A204.1 (cell line): ENCODE results near the gene TNKS1BP1.
"Not testable (repeated sequence)": the region's sequence is repeated elsewhere in the genome, so short reads cannot be mapped to it uniquely, and the experiment has no call there.

ENCODE experiments used
- FAIRE-seq: peaks from 2 replicates; lab custom pipeline; 2012; peaks lifted over from hg19 to GRCh38; lab: Jason Lieb, UNC

TNKS1BP1 gene

GRCh38 chr11:57353036-57353435 lies 28.3 kb upstream of the TNKS1BP1 start:
- no peak for FAIRE-seq

DNA sequence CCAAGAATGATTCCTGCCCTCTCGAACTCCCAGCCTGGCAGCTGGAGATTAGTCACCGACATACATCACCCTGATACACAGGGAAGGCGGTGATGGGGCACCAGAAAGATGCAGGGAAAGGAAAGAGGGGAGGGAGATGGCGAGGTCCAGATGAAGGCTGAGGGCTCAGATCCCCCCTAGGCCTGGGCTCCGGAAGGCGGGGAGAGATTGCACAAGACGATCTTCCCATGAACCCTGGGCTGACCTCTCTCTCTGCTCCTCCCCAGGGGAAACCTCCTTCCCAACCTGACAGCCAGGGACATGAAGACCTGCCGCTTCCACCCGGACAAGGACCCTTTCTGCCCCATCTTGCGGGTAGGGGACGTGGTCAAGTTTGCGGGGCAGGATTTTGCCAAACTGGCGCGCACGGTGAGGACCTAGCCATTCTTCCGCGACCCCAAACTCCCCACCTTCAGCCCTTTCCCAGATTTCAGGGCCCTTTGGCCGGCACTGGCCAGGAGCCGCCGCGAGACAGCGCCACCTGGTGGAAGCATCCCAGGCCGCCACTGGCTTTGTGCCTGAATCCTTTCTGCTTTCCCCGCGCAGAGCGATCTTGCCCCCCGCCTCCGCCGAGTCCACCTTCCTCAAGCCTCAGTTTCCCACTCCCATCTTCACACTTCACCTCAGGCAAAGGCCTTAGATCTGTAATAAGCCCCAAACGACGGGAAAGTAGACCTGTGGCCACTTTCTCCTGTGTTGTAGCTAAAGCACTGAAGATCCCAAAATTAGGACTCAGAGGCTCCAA lies 24.9 kb upstream of the TNKS1BP1 start:
- no peak for FAIRE-seq

DNA sequence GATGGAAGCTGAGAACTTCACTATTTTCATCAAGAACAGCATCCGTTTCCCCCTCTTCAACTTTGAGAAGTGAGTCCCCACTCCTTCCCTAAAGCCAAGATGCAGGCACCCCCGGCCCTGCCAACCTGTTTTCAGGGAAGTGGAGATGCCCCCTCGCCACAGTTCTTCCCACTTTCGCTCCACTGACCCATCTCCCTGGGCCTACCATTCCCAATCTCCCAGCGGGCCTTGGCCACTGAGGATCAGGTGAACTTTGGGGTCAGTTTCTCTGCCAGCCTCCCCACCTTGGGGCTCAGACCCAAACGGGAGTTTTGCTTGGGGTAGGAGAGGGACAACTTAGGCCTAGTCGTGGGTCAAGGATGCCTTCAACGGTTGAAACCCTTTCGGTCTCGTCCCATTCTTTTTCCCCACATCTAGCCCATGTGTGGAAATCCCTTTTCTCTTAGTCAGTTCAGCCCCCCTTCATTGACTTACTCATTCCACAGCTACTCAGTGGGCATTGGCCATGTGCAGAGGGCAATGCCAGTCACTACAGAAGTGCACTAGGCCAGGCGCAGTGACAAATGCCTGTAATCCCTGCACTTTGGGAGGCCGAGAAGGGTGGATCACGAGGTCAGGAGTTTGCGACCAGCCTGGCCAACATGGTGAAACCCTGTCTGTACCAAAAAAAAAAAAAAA lies 24.0 kb upstream of the TNKS1BP1 start:
- FAIRE-seq = no peak

DNA sequence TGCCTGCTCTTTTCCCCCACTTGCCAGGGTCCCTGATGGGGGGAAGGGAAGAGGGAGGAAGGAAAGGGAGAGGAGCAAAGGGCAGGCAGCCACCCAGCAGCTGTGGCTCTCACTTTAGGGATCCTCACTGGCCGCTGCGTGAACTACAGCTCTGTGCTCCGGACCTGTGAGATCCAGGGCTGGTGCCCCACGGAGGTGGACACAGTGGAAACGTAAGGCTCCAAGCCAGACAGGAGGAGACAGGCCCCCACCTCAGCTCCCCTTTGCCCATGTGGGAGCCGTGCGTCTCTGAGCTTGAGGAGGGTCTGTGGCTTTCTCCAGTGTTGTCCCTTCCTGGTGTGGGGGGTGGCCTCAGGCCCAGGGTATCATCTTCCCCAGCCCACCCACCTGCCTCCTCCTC lies 23.3 kb upstream of the TNKS1BP1 start:
- no peak for FAIRE-seq

- FAIRE-seq = no peak
Measured at GRCh38 chr11:57347336-57347735, 22.6 kb upstream of the TNKS1BP1 start.

DNA sequence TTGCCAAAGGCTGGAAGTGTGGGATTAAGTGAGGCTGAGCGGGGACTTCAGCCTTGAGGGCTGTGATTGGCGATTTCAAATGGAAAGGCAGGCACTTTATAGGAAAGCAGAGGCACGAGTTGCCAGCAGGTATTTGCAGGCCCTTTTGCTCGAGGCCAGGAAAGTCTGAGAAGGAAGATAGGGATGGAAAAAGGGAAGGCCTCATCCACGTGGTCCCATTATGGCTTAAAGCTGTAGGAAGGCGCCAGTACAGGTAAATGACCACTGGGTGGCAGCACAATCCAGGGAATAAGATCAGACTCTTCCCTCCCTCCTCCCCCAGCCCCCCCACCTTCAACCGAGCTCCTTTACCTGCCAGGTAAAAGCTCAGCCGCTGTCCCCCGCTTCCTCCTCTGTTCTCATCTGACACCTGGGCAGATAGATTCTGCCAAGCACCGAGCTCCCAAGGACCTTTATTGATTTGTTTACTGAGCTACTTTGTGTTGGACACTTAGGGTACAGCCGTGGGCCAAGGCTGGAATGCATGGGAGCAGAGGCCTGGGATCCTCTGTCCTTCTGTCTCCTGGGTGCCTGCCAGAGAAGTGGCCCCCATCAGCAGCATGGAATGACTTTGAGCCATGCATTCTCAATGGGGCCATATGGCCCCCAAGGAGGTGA lies 20.9 kb upstream of the TNKS1BP1 start:
- FAIRE-seq = no peak

DNA sequence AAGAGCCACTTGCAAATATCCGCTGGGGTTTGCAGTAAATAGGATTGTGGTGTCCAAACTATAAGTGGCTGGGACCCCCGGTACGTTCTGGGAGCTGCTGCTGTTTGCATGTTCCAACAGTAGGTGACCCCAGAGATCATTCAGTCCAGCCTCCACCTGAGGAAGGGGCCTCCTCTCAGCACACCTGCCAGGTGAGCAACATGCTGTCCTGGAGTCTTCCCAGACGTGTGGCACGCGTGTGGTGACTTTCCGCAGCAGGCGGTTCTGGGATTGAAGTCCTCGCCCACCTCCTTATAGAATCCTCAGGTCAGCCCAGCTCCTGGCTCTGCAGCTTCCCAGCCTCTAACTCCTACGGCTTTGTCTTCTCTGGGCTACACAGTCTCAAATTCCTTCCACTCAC lies 20.1 kb upstream of the TNKS1BP1 start:
- FAIRE-seq = no peak

- no peak for FAIRE-seq
Measured at GRCh38 chr11:57343825-57344224, 19.1 kb upstream of the TNKS1BP1 start.

DNA sequence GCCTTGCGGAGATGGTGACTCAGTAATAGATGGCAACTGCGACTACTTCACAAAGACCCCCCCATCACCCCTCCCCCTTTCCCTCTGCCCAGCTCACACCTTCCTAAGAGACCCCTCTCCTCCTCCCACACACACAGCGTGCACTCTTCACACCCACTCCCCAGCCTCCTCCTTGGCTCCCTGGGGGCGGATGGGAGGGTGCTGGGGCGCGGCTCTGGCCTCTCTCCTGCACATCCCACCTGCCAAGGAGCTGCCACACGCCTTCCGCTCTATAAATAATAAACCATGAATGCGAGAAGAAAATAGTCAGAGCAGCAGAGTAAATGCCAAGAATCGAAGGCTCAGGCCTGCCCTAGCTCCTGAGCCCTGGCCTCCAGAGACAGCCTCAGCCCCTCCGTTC lies 17.9 kb upstream of the TNKS1BP1 start:
- FAIRE-seq = no peak

DNA sequence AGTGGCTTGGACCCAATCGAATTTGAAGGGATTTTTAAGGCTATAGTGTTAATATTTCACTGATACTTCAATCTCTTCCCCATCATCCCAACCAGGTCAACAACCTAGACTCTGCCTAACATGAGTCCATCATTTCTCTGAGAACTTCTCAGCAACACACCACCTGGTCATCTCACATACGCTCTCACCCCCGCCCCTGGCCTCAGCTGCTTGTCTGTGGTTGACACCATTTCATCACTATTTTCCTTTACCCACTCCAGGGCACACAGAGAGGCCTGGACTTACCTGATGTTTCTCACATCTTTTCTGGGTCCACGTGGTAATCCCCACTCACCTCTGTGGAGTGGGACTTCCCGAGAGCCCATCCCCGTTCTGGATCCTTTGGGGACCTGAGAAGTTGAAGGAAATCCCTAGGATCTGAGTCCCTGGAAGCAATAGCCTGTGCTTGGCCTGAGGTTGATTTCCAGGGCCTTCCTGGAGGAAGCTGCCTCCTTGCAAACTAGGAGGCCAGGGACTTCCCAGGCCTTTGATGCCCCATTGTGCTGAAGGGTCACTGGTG lies 16.6 kb upstream of the TNKS1BP1 start:
- no peak for FAIRE-seq

DNA sequence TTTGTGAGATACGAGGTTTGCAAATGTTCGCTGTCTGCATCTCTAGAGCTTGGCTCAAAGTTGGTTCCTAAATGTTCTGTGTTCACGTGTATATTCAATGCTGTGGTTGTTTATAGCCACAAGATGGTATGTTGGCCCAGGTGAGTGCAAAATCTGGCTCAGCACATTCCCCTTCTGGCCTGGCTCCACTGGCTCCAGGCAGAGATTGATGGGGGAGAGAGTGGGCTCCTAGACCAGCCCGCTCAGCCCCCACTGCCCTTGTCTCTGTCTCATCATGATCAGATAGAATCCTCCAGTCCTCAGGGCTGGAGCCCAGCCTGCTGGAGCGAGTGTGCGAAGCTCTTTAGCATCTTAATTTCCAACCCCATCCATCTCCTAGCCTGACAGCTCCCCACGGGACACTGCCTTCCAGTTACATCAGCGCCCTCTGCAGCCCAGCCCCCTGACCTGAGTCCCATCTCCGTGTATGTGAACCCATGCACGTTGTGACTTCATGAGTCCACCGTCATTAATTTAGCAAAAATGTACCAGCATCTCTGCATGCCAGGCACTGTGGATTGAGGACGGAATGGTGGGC lies 15.4 kb upstream of the TNKS1BP1 start:
- FAIRE-seq = no peak

DNA sequence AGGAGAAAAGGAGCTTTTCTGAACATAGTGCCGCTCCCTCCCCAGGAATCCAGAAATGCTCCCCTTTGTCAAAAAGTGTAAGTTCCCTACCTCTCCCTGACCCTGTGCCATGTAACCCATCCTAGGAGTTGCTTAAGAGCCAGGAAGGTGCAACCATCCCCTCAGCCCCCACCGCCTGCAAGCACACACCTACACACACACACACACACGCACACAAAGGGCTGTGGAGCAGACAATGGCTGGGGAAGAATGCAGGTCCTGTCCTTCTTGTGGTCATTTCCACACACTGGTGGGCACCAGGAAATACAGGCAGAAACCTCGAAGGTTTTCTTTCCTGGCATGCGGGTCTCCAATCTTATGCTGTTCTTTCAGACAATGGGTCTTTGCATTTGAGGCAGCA lies 14.6 kb upstream of the TNKS1BP1 start:
- no peak for FAIRE-seq

- no peak for FAIRE-seq
Measured at GRCh38 chr11:57338142-57338541, 13.4 kb upstream of the TNKS1BP1 start, which contains the start of gene P2RX3. TSS of gene P2RX3 (plus strand) at chr11:57338352. CDS start at chr11:57338551, 199 bp downstream.

DNA sequence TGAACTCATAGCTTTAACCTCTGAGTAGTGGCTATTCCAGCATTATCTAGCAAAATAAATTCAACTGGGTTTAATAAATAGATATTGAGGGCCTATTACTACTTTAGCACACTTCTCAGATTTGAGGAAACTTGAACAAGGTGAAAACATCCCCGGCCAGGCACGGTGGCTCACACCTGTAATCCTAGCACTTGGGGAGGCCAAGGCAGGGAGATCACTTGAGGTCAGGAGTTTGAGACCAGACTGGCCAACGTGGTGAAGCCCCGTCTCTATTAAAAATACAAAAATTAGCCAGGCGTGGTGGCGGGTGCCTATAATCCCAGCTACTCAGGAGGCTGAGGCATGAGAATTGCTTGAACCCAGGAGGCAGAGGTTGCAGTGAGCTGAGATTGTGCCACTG lies 12.1 kb upstream of the TNKS1BP1 start:
- FAIRE-seq = not testable (repeated sequence)

GRCh38 chr11:57336111-57336666 lies 11.4 kb upstream of the TNKS1BP1 start:
- no peak for FAIRE-seq

- no peak for FAIRE-seq
Measured at GRCh38 chr11:57335343-57336110, 10.8 kb upstream of the TNKS1BP1 start, which contains the start of gene SSRP1. TSS of gene SSRP1 (minus strand) at chr11:57335892. CDS start at chr11:57335121, 771 bp downstream.

GRCh38 chr11:57335023-57335342 lies 10.2 kb upstream of the TNKS1BP1 start:
- no peak for FAIRE-seq

DNA sequence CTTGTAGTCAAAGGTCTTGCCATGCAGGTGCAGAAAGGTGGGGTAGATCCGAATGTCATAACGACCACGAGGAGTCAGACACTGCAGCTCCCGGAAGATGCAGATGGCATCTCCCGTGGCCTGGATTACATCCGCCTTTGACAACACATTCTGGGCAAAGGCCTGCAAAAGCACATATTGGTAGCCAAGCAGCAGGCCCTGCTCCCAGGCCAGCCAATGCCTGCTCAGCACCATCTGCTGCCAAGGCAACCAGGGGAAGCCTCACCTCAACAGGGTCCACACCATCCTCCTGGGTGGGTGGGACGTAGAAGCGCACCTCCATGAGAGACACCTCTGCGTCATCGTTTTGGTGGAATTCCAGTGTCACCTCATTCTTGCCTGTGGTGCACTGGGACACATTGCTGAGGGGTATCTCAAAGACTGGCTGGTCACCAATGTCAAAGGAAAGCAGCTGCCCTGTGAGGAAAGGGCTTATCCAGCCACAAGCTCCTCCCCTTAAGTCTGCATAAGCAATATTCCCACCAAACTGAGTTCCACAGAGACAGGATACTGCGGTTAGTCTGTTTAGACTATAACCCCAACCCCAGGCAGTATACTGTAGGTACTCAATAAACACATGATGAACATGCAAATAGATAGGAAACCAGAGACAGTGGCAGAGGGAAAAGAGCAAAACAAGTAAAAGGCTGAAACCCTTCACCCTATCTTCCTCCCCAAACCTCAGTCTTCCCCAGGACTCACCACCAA lies 8.1 kb upstream of the TNKS1BP1 start:
- FAIRE-seq = no peak

DNA sequence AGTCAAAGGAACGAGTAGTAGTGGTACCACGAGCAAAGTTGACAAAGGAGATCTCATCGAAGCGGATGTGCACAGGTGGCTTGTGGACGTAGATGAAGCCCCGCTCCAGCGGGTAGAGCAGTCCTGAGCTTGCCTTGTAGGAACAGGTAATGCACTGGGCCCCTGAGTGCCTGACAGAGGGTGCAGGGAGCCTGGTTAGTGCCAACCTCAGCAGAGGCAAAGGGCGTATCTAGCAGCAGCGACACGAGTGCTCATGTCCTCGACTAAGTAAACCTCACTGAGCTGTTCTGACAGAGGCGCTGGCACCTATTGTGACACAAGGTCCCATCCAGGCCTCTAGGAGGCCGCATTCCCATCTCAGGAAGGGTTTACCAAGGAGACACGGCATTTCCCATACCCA lies 7.0 kb upstream of the TNKS1BP1 start:
- no peak for FAIRE-seq

- FAIRE-seq = no peak
Measured at GRCh38 chr11:57330029-57330428, 5.3 kb upstream of the TNKS1BP1 start.

GRCh38 chr11:57327721-57328120 lies 3.0 kb upstream of the TNKS1BP1 start:
- no peak for FAIRE-seq
